ENCODE results near the gene FLNB.

FLNB gene

GRCh38 chr3:58169371-58169770 is 161.1 kb downstream of the FLNB start:
- no peak for DNase-seq

GRCh38 chr3:58170376-58170775 is 162.2 kb downstream of the FLNB start:
- no peak for DNase-seq

- no peak for DNase-seq
Measured at GRCh38 chr3:58171126-58171525, 162.9 kb downstream of the FLNB start.

- no peak for DNase-seq
Measured at GRCh38 chr3:58173029-58173668, 164.9 kb downstream of the FLNB start.

GRCh38 chr3:58173669-58174398 is 165.6 kb downstream of the FLNB start:
- DNase-seq = peak in 1 of 5 experiments; percentile 56

GRCh38 chr3:58175187-58175436 is 166.9 kb downstream of the FLNB start:
- DNase-seq = no peak

- DNase-seq = no peak
Measured at GRCh38 chr3:58175437-58176184, 167.4 kb downstream of the FLNB start.

- DNase-seq = no peak
Measured at GRCh38 chr3:58176185-58176530, 167.9 kb downstream of the FLNB start.

- no peak for DNase-seq
Measured at GRCh38 chr3:58176827-58177489, 168.7 kb downstream of the FLNB start.

- DNase-seq = peak; percentile 66 to 84 (median 80)
Measured at GRCh38 chr3:58177747-58178527, 169.7 kb downstream of the FLNB start.

GRCh38 chr3:58178528-58179234 is 170.5 kb downstream of the FLNB start:
- peak in 1 of 5 experiments; percentile 13 for DNase-seq

GRCh38 chr3:58179235-58180098 is 171.2 kb downstream of the FLNB start:
- DNase-seq = no peak

- DNase-seq = no peak
Measured at GRCh38 chr3:58180099-58180880, 172.1 kb downstream of the FLNB start.

GRCh38 chr3:58180940-58181587 is 172.8 kb downstream of the FLNB start:
- no peak for DNase-seq

- DNase-seq = no peak
Measured at GRCh38 chr3:58183221-58183620, 175.0 kb downstream of the FLNB start.

GRCh38 chr3:58183891-58184290 is 175.7 kb downstream of the FLNB start:
- DNase-seq = no peak

- no peak for DNase-seq
Measured at GRCh38 chr3:58184309-58184981, 176.2 kb downstream of the FLNB start.

- no peak for DNase-seq
Measured at GRCh38 chr3:58184982-58185360, 176.7 kb downstream of the FLNB start.

GRCh38 chr3:58188173-58188564 is 179.9 kb downstream of the FLNB start:
- no peak for DNase-seq
